ENCODE measurements around the gene LRCH2.

The LRCH2 gene

DNA sequence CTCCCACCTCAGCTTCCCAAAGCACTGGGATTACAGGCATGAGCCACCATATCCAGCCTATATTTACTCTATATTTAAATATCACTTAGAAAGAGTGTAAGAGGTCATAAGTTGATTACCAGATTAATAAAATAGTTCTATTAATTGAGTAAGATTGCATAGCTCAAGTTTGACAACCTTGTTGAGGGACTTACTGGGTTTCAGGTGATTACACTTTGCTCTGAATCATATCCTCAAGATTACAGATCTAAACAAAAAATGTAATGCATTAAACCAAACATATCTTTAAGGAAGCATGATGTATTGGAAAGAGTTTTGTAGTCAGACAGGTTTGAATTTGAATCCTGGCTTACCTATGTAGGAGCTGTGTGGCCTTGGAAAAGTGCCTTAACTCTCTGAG lies 168.6 kb downstream of the LRCH2 start:
- Histone ChIP-seq H3K4me3 (ENCODE audit: low read length in 2 of 2) (no peak overlapping the region), H3K36me3 (ENCODE audit: control insufficient read depth in 2 of 2, insufficient read depth in 2 of 2, low read length in 2 of 2) (no peaks in the 10 kb centered on the region), H3K4me1 (ENCODE audit: control insufficient read depth, insufficient read depth, low read length) (no peaks in the 10 kb centered on the region), H3K9me3 (ENCODE audit: control insufficient read depth in 2 of 2, low read length in 2 of 2) (peaks cover 0 to 6% of the 10 kb centered on the region in 2 donors), H3K27me3 (ENCODE audit: control insufficient read depth in 1 of 2, insufficient read depth in 2 of 2, low read length in 2 of 2) (no peaks in the 10 kb centered on the region), H3K27ac (ENCODE audit: low read length) (no peak overlapping the region), H3K9ac (ENCODE audit: low read length in 2 of 2) (no peak overlapping the region)
